ENCODE measurements around the gene THOC3.
"Not testable (repeated sequence)": the region's sequence is repeated elsewhere in the genome, so short reads cannot be mapped to it uniquely, and the experiment has no call there.

- TF ChIP-seq YY1 (IDR thresholded peaks at IDR 0.05; ENCODE audit: insufficient read depth, insufficient read length); ZNF274 (IDR thresholded peaks at IDR 0.05; ENCODE audit: low read depth, low read length): not testable (repeated sequence)
These were observed 9.6 kb downstream of the THOC3 start for GRCh38 chr5:175958515-175958914.
